ENCODE results near the gene CARD19.

GRCh38 chr9:93123561-93124283, 27.7 kb downstream of the CARD19 start:
- TF ChIP-seq CTCF (IDR thresholded peaks at IDR 0.05): no peak
- no peak for TF ChIP-seq POLR2A (IDR thresholded peaks at IDR 0.05)

Data from Peyer's patch (tissue), 4 donors.